ENCODE results near the gene HMGN5.

HMGN5 gene

GRCh38 chrX:81202456-81202819, 725 bp upstream of the HMGN5 start:
- H3K4me1 Mint-ChIP-seq (ENCODE audit: low read depth) = peaks cover 34% of the 10 kb centered on the region

GRCh38 chrX:81201071-81201470, 642 bp downstream of the HMGN5 start:
- intact Hi-C loops (cut with micrococcal nuclease) = loop anchor here (5.0 kb wide), 1 partner anchor 394 kb away; the partner anchor contains the start of gene BRWD3
- no peaks in the 10 kb centered on the region for H3K9me3 Mint-ChIP-seq
- H3K27me3 Mint-ChIP-seq = no peaks in the 10 kb centered on the region
- H3K4me3 Mint-ChIP-seq = peak overlapping the region; percentile 82
- H3K27ac Mint-ChIP-seq = peak overlapping the region; percentile 95
- peaks cover 27% of the 10 kb centered on the region for H3K4me1 Mint-ChIP-seq (ENCODE audit: low read depth)
- H3K36me3 Mint-ChIP-seq (ENCODE audit: low read depth) = peaks cover 26% of the 10 kb centered on the region

More at GRCh38 chrX:81202456-81202819, 725 bp upstream of the HMGN5 start:
- H3K36me3 Mint-ChIP-seq (ENCODE audit: low read depth) = peaks cover 27% of the 10 kb centered on the region
- intact Hi-C loops (cut with micrococcal nuclease) = loop anchor here (5.0 kb wide), 1 partner anchor 395 kb away; the partner anchor contains the start of gene BRWD3
- H3K4me3 Mint-ChIP-seq = peak overlapping the region; percentile 82
- H3K27me3 Mint-ChIP-seq = no peaks in the 10 kb centered on the region
- no peaks in the 10 kb centered on the region for H3K9me3 Mint-ChIP-seq
- peak overlapping the region; percentile 95 for H3K27ac Mint-ChIP-seq

- intact Hi-C loops (cut with micrococcal nuclease) = loop anchor here (2.0 kb wide), 1 partner anchor 21 kb away; no protein-coding TSS in a partner anchor
- H3K4me3 Mint-ChIP-seq = no peak overlapping the region
- H3K27ac Mint-ChIP-seq = no peak overlapping the region
Measured at GRCh38 chrX:81195712-81196111, 6.0 kb downstream of the HMGN5 start.

GRCh38 chrX:81195259-81195658, 6.5 kb downstream of the HMGN5 start:
- Mint-ChIP-seq H3K9me3 (no peaks in the 10 kb centered on the region), H3K4me3 (no peak overlapping the region), H3K4me1 (ENCODE audit: low read depth) (peaks cover 14% of the 10 kb centered on the region), H3K36me3 (ENCODE audit: low read depth) (no peaks in the 10 kb centered on the region), H3K27ac (no peak overlapping the region), H3K27me3 (no peaks in the 10 kb centered on the region)
- intact Hi-C loops (cut with micrococcal nuclease) = loop anchor here (2.0 kb wide), 1 partner anchor 20 kb away; no protein-coding TSS in a partner anchor

More at GRCh38 chrX:81195712-81196111, 6.0 kb downstream of the HMGN5 start:
- H3K36me3 Mint-ChIP-seq (ENCODE audit: low read depth) = no peaks in the 10 kb centered on the region
- H3K9me3 Mint-ChIP-seq = no peaks in the 10 kb centered on the region
- H3K4me1 Mint-ChIP-seq (ENCODE audit: low read depth) = peaks cover 14% of the 10 kb centered on the region
- no peaks in the 10 kb centered on the region for H3K27me3 Mint-ChIP-seq

- no peak overlapping the region for H3K27ac Mint-ChIP-seq
- no peaks in the 10 kb centered on the region for H3K9me3 Mint-ChIP-seq
- no peaks in the 10 kb centered on the region for H3K36me3 Mint-ChIP-seq (ENCODE audit: low read depth)
- intact Hi-C loops (cut with micrococcal nuclease) = loop anchor here (1.0 to 2.0 kb wide), 2 partner anchors 21 to 203 kb away; no protein-coding TSS in a partner anchor
- no peaks in the 10 kb centered on the region for H3K4me1 Mint-ChIP-seq (ENCODE audit: low read depth)
- no peaks in the 10 kb centered on the region for H3K27me3 Mint-ChIP-seq
- no peak overlapping the region for H3K4me3 Mint-ChIP-seq
Measured at GRCh38 chrX:81174286-81174685, 27.4 kb downstream of the HMGN5 start.

- H3K36me3 Mint-ChIP-seq (ENCODE audit: low read depth) = no peaks in the 10 kb centered on the region
- H3K9me3 Mint-ChIP-seq = no peaks in the 10 kb centered on the region
- no peak overlapping the region for H3K4me3 Mint-ChIP-seq
- no peak overlapping the region for H3K27ac Mint-ChIP-seq
- intact Hi-C loops (cut with micrococcal nuclease) = no loop called here
- no peaks in the 10 kb centered on the region for H3K27me3 Mint-ChIP-seq
- no peaks in the 10 kb centered on the region for H3K4me1 Mint-ChIP-seq (ENCODE audit: low read depth)
Measured at GRCh38 chrX:81168391-81168790, 33.3 kb downstream of the HMGN5 start.

- Mint-ChIP-seq H3K36me3 (ENCODE audit: low read depth) (peaks cover 6% of the 10 kb centered on the region), H3K4me1 (ENCODE audit: low read depth) (peaks cover 6% of the 10 kb centered on the region), H3K9me3 (no peaks in the 10 kb centered on the region), H3K27me3 (peaks cover 10% of the 10 kb centered on the region), H3K27ac (peak overlapping the region; percentile 78), H3K4me3 (peak overlapping the region; percentile 96)
- intact Hi-C loops (cut with micrococcal nuclease) = loop anchor here (2.0 to 5.0 kb wide), 2 partner anchors 71 to 313 kb away; partner anchors contain the start of gene BRWD3
Measured at GRCh38 chrX:81121513-81122363, 80.0 kb downstream of the HMGN5 start.

- Mint-ChIP-seq H3K4me1 (ENCODE audit: low read depth) (peaks cover 6% of the 10 kb centered on the region), H3K36me3 (ENCODE audit: low read depth) (peaks cover 6% of the 10 kb centered on the region), H3K27me3 (peaks cover 10% of the 10 kb centered on the region), H3K27ac (peak overlapping the region; percentile 78), H3K9me3 (no peaks in the 10 kb centered on the region), H3K4me3 (peak overlapping the region; percentile 96)
- intact Hi-C loops (cut with micrococcal nuclease) = loop anchor here (2.0 to 5.0 kb wide), 2 partner anchors 71 to 312 kb away; partner anchors contain the start of gene BRWD3
Measured at GRCh38 chrX:81120936-81121371, 80.8 kb downstream of the HMGN5 start.

- intact Hi-C loops (cut with micrococcal nuclease) = loop anchor here (2.0 to 5.0 kb wide), 2 partner anchors 72 to 312 kb away; partner anchors contain the start of gene BRWD3
- H3K36me3 Mint-ChIP-seq (ENCODE audit: low read depth) = peaks cover 6% of the 10 kb centered on the region
Measured at GRCh38 chrX:81120258-81120935, 81.3 kb downstream of the HMGN5 start.

GRCh38 chrX:81114757-81115156, 87.0 kb downstream of the HMGN5 start:
- Mint-ChIP-seq H3K4me3 (no peak overlapping the region), H3K27me3 (no peaks in the 10 kb centered on the region), H3K36me3 (ENCODE audit: low read depth) (no peaks in the 10 kb centered on the region), H3K4me1 (ENCODE audit: low read depth) (peaks cover 8% of the 10 kb centered on the region), H3K27ac (no peak overlapping the region), H3K9me3 (no peaks in the 10 kb centered on the region)
- intact Hi-C loops (cut with micrococcal nuclease) = no loop called here

More at GRCh38 chrX:81120258-81120935, 81.3 kb downstream of the HMGN5 start:
- peak overlapping the region; percentile 78 for H3K27ac Mint-ChIP-seq
- H3K4me3 Mint-ChIP-seq = peak overlapping the region; percentile 96
- peaks cover 10% of the 10 kb centered on the region for H3K27me3 Mint-ChIP-seq
- H3K9me3 Mint-ChIP-seq = no peaks in the 10 kb centered on the region
- peaks cover 6% of the 10 kb centered on the region for H3K4me1 Mint-ChIP-seq (ENCODE audit: low read depth)

- Mint-ChIP-seq H3K4me1 (ENCODE audit: low read depth) (peaks cover 8% of the 10 kb centered on the region), H3K9me3 (peaks cover 24% of the 10 kb centered on the region), H3K27ac (no peak overlapping the region), H3K27me3 (no peaks in the 10 kb centered on the region), H3K4me3 (no peak overlapping the region), H3K36me3 (ENCODE audit: low read depth) (no peaks in the 10 kb centered on the region)
- intact Hi-C loops (cut with micrococcal nuclease) = no loop called here
Measured at GRCh38 chrX:81110286-81110685, 91.4 kb downstream of the HMGN5 start.

GRCh38 chrX:81082649-81083048, 119.1 kb downstream of the HMGN5 start:
- H3K27me3 Mint-ChIP-seq = no peaks in the 10 kb centered on the region
- peaks cover 14% of the 10 kb centered on the region for H3K9me3 Mint-ChIP-seq
- no peak overlapping the region for H3K4me3 Mint-ChIP-seq
- H3K4me1 Mint-ChIP-seq (ENCODE audit: low read depth) = no peaks in the 10 kb centered on the region
- no peaks in the 10 kb centered on the region for H3K36me3 Mint-ChIP-seq (ENCODE audit: low read depth)
- H3K27ac Mint-ChIP-seq = no peak overlapping the region
- intact Hi-C loops (cut with micrococcal nuclease) = no loop called here

Measured in dendritic cell treated with granulocyte-macrophage colony-stimulating factor and Interleukin-4, amounts not matched to agents 40 ng/mL and 50 ng/mL, for 4 days (primary cell).